Activated CD4-positive, CD25-positive, alpha-beta regulatory T cell treated with anti-CD3 and anti-CD28 coated beads, Interleukin-2, amount 50 U/mL, for 24 hours (primary cell): ENCODE results near the gene PPP1R8.
"Not testable (repeated sequence)": the region's sequence is repeated elsewhere in the genome, so short reads cannot be mapped to it uniquely, and the experiment has no call there.

ENCODE experiments used
- ATAC-seq, 2 donors: fragments of 150-1000 bp; cut with Tn5 transposase; one replicate each; pipeline ENCODE4 v1.10.0; 2021; ENCODE audit warnings: mild to moderate bottlenecking in 1 of 2, moderate library complexity in 1 of 2

PPP1R8 gene

DNA sequence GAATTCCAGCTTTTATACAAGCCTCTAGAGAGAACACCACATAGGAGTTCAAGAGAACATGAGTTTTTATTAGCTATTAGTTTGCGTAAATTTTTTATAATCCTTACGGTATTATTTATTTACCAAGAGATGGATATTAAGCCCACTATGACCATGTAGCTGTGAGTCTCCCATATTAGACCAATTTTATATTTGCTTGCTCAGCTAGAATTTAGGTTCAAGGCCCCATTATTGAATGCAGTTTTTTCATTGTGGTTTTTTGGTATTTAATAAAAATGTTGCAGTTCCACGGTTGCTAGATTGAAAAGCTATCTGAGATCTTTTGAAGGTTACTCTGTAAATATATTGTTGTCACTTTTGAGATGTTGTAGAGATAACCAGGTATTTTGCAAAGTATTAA is 2.9 kb downstream of the PPP1R8 start:
- no peak for ATAC-seq

DNA sequence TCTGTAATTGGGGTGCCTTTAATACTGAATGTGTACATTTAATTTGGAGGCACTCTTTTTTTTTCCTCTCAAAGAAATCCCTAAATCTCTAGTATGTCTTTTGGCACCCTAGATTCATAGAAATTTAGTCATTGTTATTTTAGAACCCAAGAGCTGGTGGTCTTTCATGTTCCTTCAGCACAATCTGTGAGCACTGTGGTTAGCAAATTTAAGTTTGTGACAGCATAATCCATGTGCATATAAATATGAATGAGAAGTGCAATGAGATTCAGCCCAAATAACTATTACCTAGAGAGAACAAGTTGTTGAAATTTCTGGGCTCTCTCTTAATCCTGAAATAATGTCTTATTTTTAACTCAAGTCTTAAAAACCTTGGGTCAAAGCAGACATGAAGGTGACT is 4.5 kb downstream of the PPP1R8 start:
- no peak for ATAC-seq

DNA sequence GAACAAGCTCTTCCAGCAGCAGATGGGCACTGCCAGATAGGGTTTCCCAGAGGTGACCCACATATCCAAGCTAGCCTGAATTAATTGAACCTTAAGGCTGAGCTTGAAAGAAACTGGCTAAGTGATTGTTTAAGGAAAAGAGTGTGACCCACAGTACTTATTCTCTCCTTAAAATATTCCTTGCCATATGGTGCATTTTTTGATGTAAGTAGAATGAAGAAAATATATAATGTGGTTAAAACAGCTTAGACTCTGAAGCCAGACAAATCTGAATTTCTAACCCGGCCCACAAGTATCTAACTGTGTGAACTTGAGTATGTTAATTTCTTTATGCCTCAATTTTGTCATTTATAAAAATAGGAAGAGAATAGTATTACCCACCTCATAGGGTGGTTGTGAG is 4.9 kb downstream of the PPP1R8 start:
- ATAC-seq: no peak

GRCh38 chr1:27849951-27850350 is 19.4 kb downstream of the PPP1R8 start:
- ATAC-seq: no peak

DNA sequence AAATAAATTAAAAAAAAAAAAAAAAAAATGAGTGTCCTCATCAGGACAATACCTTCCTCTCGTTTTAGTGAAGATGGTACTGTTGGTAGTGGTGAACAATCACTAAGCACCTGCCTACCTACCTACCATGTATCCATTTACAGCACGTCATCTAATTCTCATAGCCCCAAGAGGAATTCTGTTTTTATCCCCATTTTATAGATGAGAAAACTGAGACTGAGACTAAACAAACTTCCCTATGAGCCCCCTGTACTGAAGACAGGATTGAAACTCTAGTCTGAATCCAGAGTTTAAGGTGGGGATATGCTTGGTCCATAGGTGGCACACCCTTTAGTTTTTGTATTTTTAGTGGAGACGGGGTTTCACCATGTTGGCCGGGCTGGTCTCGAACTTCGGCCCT is 24.5 kb downstream of the PPP1R8 start:
- no peak for ATAC-seq

DNA sequence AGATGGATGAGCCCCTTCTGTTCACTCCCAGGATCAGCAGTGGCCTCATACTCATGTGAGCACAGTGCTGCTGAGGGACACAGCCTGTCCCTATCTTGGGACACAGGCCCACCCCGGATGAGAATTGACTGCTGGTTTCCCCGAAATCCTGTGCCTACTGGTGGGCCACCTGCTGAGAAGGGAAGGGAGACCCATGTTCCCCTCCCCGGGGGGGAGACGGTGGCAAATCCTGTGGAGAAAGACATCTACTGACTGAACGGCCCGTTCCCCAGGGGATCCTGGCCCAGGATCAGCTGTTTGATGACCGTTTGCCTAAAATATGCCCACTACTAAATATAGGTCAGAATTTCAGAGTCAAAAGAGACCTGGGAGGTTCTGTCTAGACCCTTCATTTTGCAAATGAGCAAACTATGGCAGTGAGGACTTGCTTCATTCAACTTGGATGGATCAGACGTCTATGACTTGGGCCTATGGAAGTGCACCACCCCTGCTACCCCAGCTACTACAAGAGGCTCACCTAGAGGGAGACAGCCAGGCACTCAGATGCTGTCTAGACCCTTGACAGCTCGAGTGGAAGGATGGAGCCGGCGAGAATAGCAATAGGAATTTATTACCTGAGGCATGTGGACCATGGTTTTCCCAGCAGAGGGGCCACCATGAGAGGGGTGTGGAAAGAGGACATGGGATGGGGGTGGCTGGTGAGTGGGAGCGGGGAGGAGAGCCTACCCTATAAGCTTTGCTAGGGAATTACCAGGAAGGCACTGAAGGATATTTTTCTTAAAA is 26.2 kb downstream of the PPP1R8 start:
- no peak for ATAC-seq

- ATAC-seq: not testable (repeated sequence)
These were observed 27.0 kb downstream of the PPP1R8 start for GRCh38 chr1:27857552-27857951.

- peak; percentile 93 to 95 for ATAC-seq
These were observed 27.7 kb downstream of the PPP1R8 start for GRCh38 chr1:27858072-27858948.

- ATAC-seq: no peak
These were observed 28.5 kb downstream of the PPP1R8 start for GRCh38 chr1:27858949-27859576.

- ATAC-seq: no peak
These were observed 30.9 kb downstream of the PPP1R8 start for GRCh38 chr1:27861436-27861835.

DNA sequence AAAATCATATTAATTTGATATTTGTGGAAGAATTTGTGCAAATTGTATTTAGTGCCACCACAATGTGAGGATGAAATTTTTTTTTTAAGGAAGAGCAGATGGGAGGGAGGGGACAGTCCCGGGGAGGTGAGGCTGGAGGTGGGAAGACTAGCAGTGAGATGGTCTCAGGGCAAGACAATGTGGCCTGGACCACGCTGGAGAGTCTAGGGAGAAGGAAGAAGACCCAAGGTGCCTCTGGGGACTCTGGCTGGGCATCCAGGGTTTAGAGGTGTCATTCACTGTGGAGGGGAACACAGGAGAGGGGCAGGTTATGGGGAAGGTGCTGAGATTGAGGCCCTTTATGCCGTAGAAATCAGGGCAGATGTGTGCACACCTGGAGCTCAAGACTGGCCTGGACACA is 31.4 kb downstream of the PPP1R8 start:
- no peak for ATAC-seq

GRCh38 chr1:27862671-27863537 is 32.3 kb downstream of the PPP1R8 start:
- peak; percentile 33 to 34 for ATAC-seq

- ATAC-seq: no peak
These were observed 32.9 kb downstream of the PPP1R8 start for GRCh38 chr1:27863538-27863915.

DNA sequence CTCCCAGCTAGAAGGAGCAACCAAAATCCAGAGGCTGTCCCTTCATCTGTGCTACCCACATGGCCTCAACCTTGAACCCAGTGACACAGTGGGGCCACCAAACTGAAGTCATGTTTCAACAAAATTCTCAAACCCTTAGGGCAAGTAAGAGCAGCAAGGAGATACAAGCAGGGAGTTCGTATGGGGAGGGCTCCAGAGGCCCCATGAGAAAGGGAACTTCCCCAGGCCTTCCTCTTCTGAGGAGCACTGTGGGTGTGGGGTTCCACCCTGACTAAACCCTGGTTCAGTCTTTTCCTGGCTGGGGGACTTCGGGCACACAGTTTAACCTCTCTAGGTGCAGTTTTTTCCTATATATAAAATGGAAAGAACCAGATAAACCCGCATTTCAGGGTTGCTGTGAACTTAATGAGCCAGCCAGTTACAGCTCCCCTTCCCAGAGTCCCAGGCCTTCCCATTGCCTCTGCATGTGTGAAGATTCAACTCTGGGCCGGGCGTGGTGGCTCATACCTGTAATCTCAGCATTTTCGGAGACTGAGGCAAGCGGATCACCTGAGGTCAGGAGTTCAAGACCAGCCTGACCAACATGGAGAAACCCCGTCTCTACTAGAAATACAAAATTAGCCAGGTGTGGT is 33.8 kb downstream of the PPP1R8 start:
- ATAC-seq: peak; percentile 27 to 66

DNA sequence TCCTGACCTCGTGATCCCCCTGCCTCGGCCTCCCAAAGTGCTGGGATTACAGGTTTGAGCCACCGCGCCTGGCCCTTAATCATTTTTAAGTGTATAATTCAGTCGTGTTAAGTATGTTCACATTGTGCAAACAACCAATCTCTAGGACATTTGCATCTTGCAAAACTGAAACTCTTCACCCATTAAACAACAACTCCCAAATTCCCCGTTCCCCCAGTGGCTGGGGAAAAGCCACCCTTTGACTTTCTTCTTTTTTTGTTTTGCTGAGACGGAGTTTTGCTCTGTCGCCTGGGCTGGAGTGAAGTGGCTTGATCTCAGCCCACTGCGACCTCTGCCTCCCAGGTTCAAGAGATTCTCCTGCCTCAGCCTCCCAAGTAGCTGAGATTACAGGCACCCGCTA is 35.2 kb downstream of the PPP1R8 start:
- ATAC-seq: no peak

DNA sequence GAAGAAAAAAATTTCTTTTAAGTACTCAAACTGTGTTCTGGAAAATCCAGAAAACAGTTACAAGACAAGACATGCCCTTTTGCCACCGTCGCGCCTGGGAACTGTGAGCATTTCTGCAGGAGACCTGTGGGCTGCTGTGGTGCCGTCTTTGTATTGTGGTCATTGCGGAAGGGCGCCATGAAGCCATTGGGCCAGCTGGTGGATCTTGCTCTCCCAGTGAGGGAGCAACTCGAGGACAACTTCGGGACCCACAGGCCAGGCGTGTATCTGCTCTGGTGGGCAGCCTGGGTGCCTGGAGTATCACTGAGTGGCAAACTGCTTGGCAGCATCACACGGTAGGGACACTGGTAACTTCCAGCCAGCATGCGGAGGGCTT is 38.0 kb downstream of the PPP1R8 start:
- no peak for ATAC-seq

DNA sequence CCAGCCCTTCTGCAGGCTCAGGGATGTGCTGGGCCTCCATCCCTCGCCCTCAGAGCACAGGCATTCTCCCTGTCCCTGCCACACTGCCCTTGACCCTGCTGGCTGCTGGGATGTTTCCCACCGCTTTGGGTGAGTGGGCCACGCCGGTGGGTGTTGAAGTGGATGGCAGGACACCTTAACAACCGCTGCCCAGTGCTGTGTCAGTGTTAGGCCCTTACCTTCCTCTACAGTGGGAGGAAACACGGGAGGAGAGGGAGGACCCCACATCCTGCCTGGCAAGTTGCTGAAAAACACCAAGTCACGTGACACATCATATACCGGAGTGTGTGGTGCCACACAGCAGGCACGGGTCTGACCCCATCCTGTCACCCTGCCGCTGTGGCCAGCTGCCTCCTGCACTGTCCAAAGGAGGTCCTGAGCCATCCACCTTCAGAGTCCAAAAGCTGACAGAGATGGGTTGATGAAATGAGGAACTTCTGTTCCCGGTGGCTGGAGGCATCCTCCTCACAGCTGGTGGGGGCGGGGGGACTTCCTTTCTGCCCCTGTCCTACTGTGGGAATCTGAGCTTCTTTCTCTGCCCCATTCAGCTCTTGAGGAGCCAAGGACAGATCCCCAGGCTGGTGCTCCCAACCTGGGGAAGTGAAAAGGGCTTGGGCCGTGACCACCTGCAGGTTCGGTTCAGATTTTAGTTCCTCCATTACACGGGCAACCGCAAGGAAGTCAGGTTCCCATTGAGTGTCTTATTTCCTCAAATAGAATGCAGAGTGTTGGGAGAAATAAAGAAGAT is 38.5 kb downstream of the PPP1R8 start:
- peak; percentile 55 to 65 for ATAC-seq

- no peak for ATAC-seq
These were observed 39.1 kb downstream of the PPP1R8 start for GRCh38 chr1:27869719-27870085.

DNA sequence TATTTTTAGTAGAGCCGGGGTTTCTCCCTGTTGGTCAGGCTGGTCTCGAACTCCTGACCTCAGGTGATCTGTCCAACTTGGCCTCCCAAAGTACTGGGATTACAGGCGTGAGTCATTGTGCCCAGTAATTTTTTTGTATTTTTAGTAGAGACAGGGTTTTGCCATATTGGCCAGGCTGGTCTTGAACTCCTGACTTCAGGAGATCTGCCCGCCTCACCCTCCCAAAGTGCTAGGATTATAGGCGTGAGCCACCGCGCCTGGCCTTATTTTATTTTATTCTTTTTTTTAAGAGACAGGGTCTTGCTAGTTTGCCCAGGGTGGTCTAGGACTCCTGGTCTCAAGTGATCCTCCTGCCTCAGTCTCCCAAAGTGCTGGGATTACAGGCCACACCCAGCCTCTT is 40.5 kb downstream of the PPP1R8 start:
- not testable (repeated sequence) for ATAC-seq

GRCh38 chr1:27872059-27872801 is 41.6 kb downstream of the PPP1R8 start, which contains the start of gene THEMIS2:
Gene THEMIS2, plus strand, starts transcription at chr1:27872544. Its CDS starts 28 bp downstream, at chr1:27872572.
- peak; percentile 79 to 84 for ATAC-seq
